ENCODE measurements around the gene ABCC1. TPM values are rescaled to one million over a fixed set of nuclear protein-coding genes. Genes with fewer than 3 reads are reported as not detected.
A peak's percentile ranks its signal among the peaks of the same experiment; 100 is the strongest.
"Not testable (repeated sequence)": the region's sequence is repeated elsewhere in the genome, so short reads cannot be mapped to it uniquely, and the experiment has no call there.

ABCC1 gene
- total and polyA plus RNA-seq, 12 donors = 12.4 to 38.8 (median 28.0) TPM

DNA sequence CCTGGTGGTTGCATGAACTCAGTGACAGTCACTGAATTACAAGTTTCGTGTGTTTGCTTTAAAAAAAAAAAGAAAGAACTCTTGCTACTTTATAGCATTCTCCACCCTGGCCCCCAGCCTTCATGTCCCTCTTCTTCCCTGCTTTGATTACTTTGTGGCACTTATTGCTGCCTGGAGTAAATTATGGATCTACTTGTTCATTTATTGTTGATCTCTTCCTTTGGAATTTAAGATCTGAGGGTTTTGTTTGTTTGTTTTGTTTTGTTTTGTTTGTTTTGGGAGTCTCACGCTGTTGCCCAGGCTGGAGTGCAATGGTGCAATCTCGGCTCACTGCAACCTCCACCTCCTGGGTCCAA is 147.4 kb downstream of the ABCC1 start:
- WGBS, 4 donors = 65 to 78% (median 70%) methylated on average over 3 of the region's 3 CpGs
- intact Hi-C loops (cut with DNase I) = no loop called here
- H3K4me1 ChIP-seq (replicated peaks in 1 of 2) = peaks cover 8 to 13% of the 10 kb centered on the region in 2 donors

GRCh38 chr16:16099320-16099719 is 149.9 kb downstream of the ABCC1 start:
- no peak overlapping the region for H3K27ac ChIP-seq

More for the DNA sequence above, 147.4 kb downstream of the ABCC1 start:
- Histone ChIP-seq H3K4me3 (no peak overlapping the region), H3K27me3 (no peaks in the 10 kb centered on the region), H3K9me3 (replicated peaks in 1 of 3) (no peaks in the 10 kb centered on the region), H3K27ac (peak overlapping the region in 2 of 5 donors; percentile 46 to 50), H3K36me3 (replicated peaks in 1 of 2) (peaks cover 0 to 4% of the 10 kb centered on the region in 2 donors)
- DNase-seq = no peak
- TF ChIP-seq, protein P1, sequence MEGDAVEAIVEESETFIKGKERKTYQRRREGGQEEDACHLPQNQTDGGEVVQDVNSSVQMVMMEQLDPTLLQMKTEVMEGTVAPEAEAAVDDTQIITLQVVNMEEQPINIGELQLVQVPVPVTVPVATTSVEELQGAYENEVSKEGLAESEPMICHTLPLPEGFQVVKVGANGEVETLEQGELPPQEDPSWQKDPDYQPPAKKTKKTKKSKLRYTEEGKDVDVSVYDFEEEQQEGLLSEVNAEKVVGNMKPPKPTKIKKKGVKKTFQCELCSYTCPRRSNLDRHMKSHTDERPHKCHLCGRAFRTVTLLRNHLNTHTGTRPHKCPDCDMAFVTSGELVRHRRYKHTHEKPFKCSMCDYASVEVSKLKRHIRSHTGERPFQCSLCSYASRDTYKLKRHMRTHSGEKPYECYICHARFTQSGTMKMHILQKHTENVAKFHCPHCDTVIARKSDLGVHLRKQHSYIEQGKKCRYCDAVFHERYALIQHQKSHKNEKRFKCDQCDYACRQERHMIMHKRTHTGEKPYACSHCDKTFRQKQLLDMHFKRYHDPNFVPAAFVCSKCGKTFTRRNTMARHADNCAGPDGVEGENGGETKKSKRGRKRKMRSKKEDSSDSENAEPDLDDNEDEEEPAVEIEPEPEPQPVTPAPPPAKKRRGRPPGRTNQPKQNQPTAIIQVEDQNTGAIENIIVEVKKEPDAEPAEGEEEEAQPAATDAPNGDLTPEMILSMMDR (IDR thresholded peaks at IDR 0.05) = no peak
- TF ChIP-seq POLR2A (IDR thresholded peaks at IDR 0.05) = no peak

DNA sequence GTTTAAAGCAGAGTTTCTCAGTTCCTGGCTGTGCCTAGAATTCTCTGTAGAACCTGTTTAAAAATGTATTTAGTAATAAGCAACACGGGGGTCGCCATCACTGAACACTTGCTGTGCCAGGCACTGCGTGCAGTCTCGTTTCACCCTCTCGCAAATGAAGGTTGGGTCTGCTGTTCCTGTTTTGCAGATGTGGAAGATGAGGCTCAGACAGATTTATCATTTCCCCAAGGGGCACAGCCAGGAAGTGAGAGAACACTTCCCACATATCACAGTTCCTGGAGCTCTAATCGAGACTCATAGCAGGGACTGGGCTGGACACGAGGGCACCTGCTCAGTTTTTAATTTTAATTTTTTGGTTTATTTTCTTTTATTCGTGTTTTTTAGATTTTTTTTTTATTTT is 151.2 kb downstream of the ABCC1 start:
- no peak for TF ChIP-seq POLR2A (IDR thresholded peaks at IDR 0.05)
- Histone ChIP-seq H3K27ac (no peak overlapping the region), H3K27me3 (no peaks in the 10 kb centered on the region), H3K4me1 (replicated peaks in 1 of 2) (no peaks in the 10 kb centered on the region), H3K9me3 (replicated peaks in 1 of 3) (no peaks in the 10 kb centered on the region), H3K4me3 (no peak overlapping the region), H3K36me3 (replicated peaks in 1 of 2) (peaks cover 0 to 22% of the 10 kb centered on the region in 2 donors)
- DNase-seq = no peak
- WGBS, 4 donors = 64 to 73% (median 70%) methylated on average over 8 of the region's 8 CpGs
- intact Hi-C loops (cut with DNase I) = no loop called here

More at GRCh38 chr16:16099320-16099719, 149.9 kb downstream of the ABCC1 start:
- Histone ChIP-seq H3K36me3 (replicated peaks in 1 of 2) (peaks cover 0 to 22% of the 10 kb centered on the region in 2 donors), H3K4me3 (no peak overlapping the region), H3K9me3 (replicated peaks in 1 of 3) (no peaks in the 10 kb centered on the region), H3K4me1 (replicated peaks in 1 of 2) (no peaks in the 10 kb centered on the region), H3K27me3 (no peaks in the 10 kb centered on the region)
- no peak for DNase-seq
- intact Hi-C loops (cut with DNase I) = no loop called here
- no peak for TF ChIP-seq POLR2A (IDR thresholded peaks at IDR 0.05)
- TF ChIP-seq, protein P1 (IDR thresholded peaks at IDR 0.05) = no peak
- 94 to 99% (median 97%) methylated on average over 2 to 4 of the region's 4 CpGs for WGBS, 4 donors

DNA sequence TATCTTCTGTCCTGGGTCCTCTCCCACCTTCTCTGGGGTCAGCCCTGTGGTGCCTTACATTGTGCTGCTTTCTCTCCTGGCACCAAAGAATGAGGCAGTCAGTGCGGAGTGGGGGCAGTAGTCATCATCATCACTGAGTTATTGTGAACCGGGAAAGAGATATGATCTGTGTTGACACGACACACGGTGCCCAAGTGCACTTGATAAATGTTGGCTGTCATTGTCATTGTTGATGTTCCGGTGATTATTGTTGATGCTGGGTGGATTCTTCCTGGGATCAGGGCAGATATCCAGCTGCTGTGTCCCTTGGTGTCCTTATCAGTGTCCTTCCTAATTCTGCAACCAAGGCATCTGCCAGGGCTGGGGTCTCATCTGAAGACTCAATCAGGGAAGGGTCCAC is 152.2 kb downstream of the ABCC1 start:
- WGBS, 4 donors = 77 to 86% (median 84%) methylated on average over 5 of the region's 5 CpGs
- intact Hi-C loops (cut with DNase I) = no loop called here
- Histone ChIP-seq H3K9me3 (replicated peaks in 1 of 3) (no peaks in the 10 kb centered on the region), H3K36me3 (replicated peaks in 1 of 2) (peaks cover 0 to 22% of the 10 kb centered on the region in 2 donors), H3K27ac (no peak overlapping the region), H3K27me3 (no peaks in the 10 kb centered on the region), H3K4me1 (replicated peaks in 1 of 2) (no peaks in the 10 kb centered on the region), H3K4me3 (no peak overlapping the region)
- no peak for DNase-seq
- TF ChIP-seq, protein P1 (IDR thresholded peaks at IDR 0.05) = no peak
- TF ChIP-seq POLR2A (IDR thresholded peaks at IDR 0.05) = no peak

GRCh38 chr16:16102738-16103137 is 153.3 kb downstream of the ABCC1 start:
- intact Hi-C loops (cut with DNase I) = no loop called here
- DNase-seq = no peak
- H3K27ac ChIP-seq = no peak overlapping the region
- H3K4me1 ChIP-seq (replicated peaks in 1 of 2) = no peaks in the 10 kb centered on the region
- H3K27me3 ChIP-seq = no peaks in the 10 kb centered on the region
- 97 to 100% (median 99%) methylated on average over 3 to 4 of the region's 4 CpGs for WGBS, 4 donors
- TF ChIP-seq, protein P1 (IDR thresholded peaks at IDR 0.05) = no peak
- no peak for TF ChIP-seq POLR2A (IDR thresholded peaks at IDR 0.05)
- peaks cover 0 to 25% of the 10 kb centered on the region in 2 donors for H3K36me3 ChIP-seq (replicated peaks in 1 of 2)
- H3K4me3 ChIP-seq = no peak overlapping the region
- no peaks in the 10 kb centered on the region for H3K9me3 ChIP-seq (replicated peaks in 1 of 3)

GRCh38 chr16:16104132-16104803 is 154.9 kb downstream of the ABCC1 start:
- DNase-seq; H3K4me1 ChIP-seq (replicated peaks in 1 of 2); H3K4me3 ChIP-seq; intact Hi-C loops (cut with DNase I); H3K27ac ChIP-seq; H3K9me3 ChIP-seq (replicated peaks in 1 of 3); H3K27me3 ChIP-seq: not testable (repeated sequence)
- WGBS, 4 donors = 84 to 95% (median 93%) methylated on average over 4 to 16 of the region's 16 CpGs
- peaks cover 0 to 23% of the 10 kb centered on the region in 2 donors for H3K36me3 ChIP-seq (replicated peaks in 1 of 2)

- H3K9me3 ChIP-seq (replicated peaks in 1 of 3); H3K27me3 ChIP-seq; H3K4me1 ChIP-seq (replicated peaks in 1 of 2); DNase-seq; H3K27ac ChIP-seq; intact Hi-C loops (cut with DNase I); H3K4me3 ChIP-seq: not testable (repeated sequence)
- 93 to 100% (median 96%) methylated on average over 3 to 21 of the region's 21 CpGs for WGBS, 4 donors
- H3K36me3 ChIP-seq (replicated peaks in 1 of 2) = peaks cover 0 to 23% of the 10 kb centered on the region in 2 donors
Observed at GRCh38 chr16:16104804-16105141, 155.4 kb downstream of the ABCC1 start.

Data from adrenal gland (tissue), 12 donors.